ENCODE measurements around the gene TTC39C.
A peak's percentile ranks its signal among the peaks of the same experiment; 100 is the strongest.

Gene TTC39C

DNA sequence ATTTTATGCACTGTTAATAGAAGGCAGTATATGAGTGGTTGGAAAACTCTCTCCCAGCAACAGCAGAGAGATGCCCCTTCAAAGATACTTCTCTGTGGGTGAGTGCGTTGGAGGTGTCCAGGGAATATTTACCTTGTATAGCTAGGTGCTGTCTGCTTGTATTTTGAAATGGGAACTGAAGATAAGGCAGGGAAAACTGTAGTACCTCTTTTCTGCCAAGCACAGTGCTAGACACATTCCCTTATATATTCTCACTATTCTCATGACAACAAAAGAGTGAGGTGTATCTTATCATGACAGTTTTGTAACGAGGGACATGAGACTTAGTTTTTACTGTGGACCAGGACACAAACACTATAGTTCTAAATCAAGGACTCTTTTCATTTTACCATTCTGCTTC lies 2.1 kb downstream of the TTC39C start:
- no peak for DNase-seq (ENCODE audit: low read depth in 2 of 2)
- TF ChIP-seq, protein P1, sequence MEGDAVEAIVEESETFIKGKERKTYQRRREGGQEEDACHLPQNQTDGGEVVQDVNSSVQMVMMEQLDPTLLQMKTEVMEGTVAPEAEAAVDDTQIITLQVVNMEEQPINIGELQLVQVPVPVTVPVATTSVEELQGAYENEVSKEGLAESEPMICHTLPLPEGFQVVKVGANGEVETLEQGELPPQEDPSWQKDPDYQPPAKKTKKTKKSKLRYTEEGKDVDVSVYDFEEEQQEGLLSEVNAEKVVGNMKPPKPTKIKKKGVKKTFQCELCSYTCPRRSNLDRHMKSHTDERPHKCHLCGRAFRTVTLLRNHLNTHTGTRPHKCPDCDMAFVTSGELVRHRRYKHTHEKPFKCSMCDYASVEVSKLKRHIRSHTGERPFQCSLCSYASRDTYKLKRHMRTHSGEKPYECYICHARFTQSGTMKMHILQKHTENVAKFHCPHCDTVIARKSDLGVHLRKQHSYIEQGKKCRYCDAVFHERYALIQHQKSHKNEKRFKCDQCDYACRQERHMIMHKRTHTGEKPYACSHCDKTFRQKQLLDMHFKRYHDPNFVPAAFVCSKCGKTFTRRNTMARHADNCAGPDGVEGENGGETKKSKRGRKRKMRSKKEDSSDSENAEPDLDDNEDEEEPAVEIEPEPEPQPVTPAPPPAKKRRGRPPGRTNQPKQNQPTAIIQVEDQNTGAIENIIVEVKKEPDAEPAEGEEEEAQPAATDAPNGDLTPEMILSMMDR (IDR thresholded peaks at IDR 0.05; ENCODE audit: low read depth, low read length) = no peak
- no peak overlapping the region for H3K4me3 ChIP-seq (replicated peaks in 1 of 2; ENCODE audit: low read depth in 2 of 2, low read length in 2 of 2)

DNA sequence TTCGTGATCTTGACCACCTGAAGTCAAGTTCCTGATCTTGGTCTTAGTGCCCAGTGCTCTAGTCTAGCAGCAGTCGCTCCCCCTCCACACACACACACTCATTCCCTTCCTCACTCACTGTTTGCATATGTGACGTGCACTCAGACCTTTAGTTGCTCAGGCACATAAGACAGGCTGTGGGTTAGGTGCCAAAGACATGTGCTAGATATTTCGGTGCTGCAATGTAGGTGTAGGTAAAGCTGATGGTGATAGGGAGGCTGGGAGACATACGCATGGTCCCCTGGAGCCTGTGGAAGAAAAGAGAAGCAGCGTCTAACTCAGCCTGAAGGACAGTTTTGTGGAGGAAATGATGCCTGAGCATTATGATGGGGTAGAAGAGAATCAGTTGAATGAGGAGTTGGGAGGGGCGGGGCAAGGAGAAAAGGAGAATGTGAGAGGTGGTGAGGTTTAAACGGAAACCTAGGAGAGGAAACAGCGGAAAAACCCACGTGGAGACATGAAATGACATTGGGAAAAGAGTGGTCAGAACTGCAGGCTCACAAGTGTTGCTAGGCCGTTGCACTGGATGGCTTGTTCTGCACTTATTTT lies 3.8 kb downstream of the TTC39C start:
- H3K4me3 ChIP-seq (replicated peaks in 1 of 2; ENCODE audit: low read depth in 2 of 2, low read length in 2 of 2) = no peak overlapping the region
- TF ChIP-seq, protein P1 (IDR thresholded peaks at IDR 0.05; ENCODE audit: low read depth, low read length) = no peak
- no peak for DNase-seq (ENCODE audit: low read depth in 2 of 2)

DNA sequence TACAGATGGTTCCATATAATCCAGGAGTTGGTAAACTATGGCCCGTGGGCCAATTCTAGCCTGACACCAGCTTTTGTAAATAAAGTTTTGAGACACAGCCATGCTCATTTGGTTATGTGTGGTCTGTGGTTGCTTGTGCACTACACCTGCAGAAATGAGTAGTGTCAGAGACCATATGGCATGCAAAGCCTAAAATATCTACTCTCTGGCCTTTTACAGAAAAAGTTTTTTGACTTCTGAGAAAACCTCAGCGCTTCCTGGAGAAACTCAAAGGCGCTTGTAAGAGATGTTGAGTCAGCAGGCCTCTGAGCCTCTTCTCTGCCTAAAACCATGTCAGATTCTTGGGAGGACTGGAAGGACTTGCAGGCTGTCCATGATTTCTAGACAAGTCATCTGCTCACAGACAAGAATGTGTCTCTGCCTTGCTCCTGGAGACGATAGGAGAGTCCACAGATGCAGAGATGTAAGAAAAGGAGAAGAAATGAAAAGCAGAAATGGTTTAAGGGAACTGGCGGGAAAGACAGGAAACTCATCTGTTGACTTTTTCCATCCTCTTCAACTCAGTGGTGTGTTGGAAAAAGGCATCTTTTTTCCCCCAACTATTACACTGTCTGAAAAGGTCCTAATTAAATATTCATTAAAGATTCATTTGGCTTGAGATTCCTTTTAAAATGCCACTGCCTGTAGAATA lies 5.2 kb downstream of the TTC39C start:
- H3K4me3 ChIP-seq (replicated peaks in 1 of 2; ENCODE audit: low read depth in 2 of 2, low read length in 2 of 2) = no peak overlapping the region
- TF ChIP-seq, protein P1 (IDR thresholded peaks at IDR 0.05; ENCODE audit: low read depth, low read length) = no peak
- DNase-seq (ENCODE audit: low read depth in 2 of 2) = no peak

DNA sequence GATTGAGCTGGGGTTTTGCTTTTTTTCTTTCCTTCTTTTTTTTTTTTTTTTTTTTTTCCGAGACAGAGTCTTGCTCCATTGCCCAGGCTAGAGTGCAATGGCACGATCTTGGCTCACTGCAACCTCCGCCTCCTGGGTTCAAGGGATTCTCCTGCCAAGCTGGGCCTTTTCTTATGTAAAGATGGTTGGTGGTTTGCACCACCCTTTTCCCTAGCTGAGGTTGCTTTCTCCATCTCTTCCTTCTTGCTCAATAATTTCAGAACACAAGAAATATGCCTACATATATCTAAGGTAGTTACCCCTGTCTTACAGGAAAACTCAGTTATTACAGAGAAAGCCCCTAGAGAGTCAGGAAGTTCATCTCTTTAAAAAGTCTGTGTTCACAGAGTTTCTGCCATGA lies 7.0 kb downstream of the TTC39C start:
- DNase-seq (ENCODE audit: low read depth in 2 of 2) = no peak
- H3K4me3 ChIP-seq (replicated peaks in 1 of 2; ENCODE audit: low read depth in 2 of 2, low read length in 2 of 2) = no peak overlapping the region
- TF ChIP-seq, protein P1 (IDR thresholded peaks at IDR 0.05; ENCODE audit: low read depth, low read length) = no peak

DNA sequence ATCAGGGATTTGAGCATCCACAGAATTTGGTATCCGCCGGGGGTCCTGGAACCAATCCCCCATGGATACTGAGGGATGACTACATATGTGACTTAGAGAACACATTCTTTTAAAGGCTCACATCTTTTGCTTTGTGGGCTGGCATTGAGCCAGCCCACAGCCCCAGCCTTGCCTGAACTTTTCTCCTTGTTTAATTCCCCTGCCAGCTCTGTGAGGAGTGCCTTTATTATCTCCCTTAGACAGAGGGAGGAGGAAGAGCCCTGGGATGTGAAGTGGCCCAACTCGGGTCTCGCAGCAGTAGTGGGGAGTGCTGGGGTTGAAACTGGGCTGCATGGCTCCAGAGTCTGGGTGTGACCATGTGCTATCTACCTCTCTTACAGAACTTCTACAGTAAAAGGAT lies 7.6 kb downstream of the TTC39C start:
- H3K4me3 ChIP-seq (replicated peaks in 1 of 2; ENCODE audit: low read depth in 2 of 2, low read length in 2 of 2) = no peak overlapping the region
- TF ChIP-seq, protein P1 (IDR thresholded peaks at IDR 0.05; ENCODE audit: low read depth, low read length) = no peak
- DNase-seq (ENCODE audit: low read depth in 2 of 2) = peak; percentile 35 to 71

DNA sequence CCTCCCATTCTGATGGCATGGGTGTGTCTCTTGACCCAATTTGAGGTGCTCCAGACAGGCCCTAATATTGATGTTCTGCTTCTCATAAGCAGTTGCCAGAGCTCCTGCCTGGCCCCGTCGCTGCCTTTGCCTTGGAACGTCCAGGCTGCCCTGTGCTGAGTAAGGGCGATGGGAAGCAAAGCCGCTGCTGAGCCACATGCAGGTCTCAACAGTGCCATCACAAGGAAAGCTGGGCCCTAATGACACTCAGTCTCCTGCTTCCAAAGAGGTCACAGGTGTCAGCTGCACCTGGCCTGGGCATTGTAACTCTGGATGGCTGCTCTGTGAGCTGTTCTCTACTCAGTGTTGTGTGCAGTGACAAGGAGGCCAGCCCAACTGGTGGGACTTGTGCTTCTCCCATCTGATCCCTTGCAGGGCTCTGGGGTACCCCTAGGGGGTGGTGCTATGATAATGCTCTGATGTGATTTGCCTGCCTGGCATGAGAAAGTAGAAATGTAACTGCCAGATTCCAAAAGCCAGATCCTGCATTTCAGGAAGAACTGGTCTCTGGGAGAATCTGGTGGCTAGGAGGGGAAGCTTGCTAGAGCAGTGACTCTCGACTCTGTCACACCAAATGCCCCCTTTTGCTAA lies 8.7 kb downstream of the TTC39C start:
- DNase-seq (ENCODE audit: low read depth in 2 of 2) = no peak
- no peak overlapping the region for H3K4me3 ChIP-seq (replicated peaks in 1 of 2; ENCODE audit: low read depth in 2 of 2, low read length in 2 of 2)
- TF ChIP-seq, protein P1 (IDR thresholded peaks at IDR 0.05; ENCODE audit: low read depth, low read length) = no peak
